Activated CD4-positive, CD25-positive, alpha-beta regulatory T cell treated with anti-CD3 and anti-CD28 coated beads, Interleukin-2, amount 50 U/mL, for 72 hours (primary cell): ENCODE results near the gene ARHGEF19.
"Not testable (repeated sequence)": the region's sequence is repeated elsewhere in the genome, so short reads cannot be mapped to it uniquely, and the experiment has no call there.

Experiments
- DNase-seq: peaks from one replicate; pipeline ENCODE4 v3.0.0; 2021

Gene ARHGEF19

GRCh38 chr1:16212251-16212961 lies at the start of gene ARHGEF19:
TSS of gene ARHGEF19 (minus strand) at chr1:16212652. CDS start at chr1:16209054, 3,598 bp downstream.
- DNase-seq: no peak

GRCh38 chr1:16262067-16262466 lies 49.6 kb upstream of the ARHGEF19 start:
- no peak for DNase-seq

GRCh38 chr1:16260814-16261213 lies 48.4 kb upstream of the ARHGEF19 start:
- DNase-seq: no peak

DNA sequence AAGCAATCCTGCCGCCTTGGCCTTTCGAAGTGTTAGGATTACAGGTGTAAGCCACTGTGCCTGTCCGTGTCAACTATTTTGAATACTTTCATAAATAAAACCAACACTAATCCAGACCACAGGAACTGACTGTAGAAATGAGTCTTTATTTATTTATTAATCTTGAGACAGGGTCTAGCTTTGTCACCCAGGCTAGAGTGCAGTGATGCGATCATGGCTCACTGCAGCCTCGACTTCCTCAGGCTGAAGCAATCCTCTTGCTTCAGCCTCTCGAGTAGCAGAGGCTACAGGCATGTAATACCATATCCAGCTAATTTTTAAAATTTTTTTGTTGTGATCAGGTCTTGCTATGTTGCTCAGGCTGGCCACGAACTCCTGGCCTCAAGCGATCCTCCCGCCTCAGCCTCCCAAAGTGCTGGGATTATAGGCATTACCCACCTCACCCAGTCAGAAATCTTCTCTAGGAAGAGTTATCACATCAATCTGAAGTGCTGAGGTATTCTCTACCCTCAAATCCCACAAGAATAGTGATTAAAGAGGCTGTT lies 46.2 kb upstream of the ARHGEF19 start:
- no peak for DNase-seq

DNA sequence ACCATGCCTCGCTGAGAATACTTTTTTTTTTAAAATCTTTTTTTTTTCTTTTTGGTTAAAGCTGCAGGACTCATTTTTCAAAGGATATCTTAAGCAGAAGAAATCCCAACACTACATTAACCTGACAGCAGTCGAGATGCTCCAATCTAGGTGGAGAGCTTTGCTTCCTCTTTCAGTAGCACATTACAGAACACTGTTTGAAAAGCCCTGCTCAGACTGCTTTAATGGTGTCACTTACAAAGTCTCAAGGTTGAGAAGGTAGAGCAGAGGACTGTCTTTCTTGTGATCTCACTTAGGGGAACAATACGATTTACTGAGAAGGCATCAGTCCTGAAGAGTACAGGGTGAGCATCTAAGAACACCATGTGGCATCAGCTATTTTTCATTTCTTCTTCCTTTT lies 45.5 kb upstream of the ARHGEF19 start:
- no peak for DNase-seq

GRCh38 chr1:16257556-16257955 lies 45.1 kb upstream of the ARHGEF19 start:
- not testable (repeated sequence) for DNase-seq

- DNase-seq: no peak
These were observed 44.0 kb upstream of the ARHGEF19 start for GRCh38 chr1:16256478-16256877.

- DNase-seq: no peak
These were observed 41.9 kb upstream of the ARHGEF19 start for GRCh38 chr1:16254263-16254928.

- DNase-seq: no peak
These were observed 41.0 kb upstream of the ARHGEF19 start for GRCh38 chr1:16253332-16253922.

GRCh38 chr1:16252912-16253311 lies 40.5 kb upstream of the ARHGEF19 start:
- no peak for DNase-seq

DNA sequence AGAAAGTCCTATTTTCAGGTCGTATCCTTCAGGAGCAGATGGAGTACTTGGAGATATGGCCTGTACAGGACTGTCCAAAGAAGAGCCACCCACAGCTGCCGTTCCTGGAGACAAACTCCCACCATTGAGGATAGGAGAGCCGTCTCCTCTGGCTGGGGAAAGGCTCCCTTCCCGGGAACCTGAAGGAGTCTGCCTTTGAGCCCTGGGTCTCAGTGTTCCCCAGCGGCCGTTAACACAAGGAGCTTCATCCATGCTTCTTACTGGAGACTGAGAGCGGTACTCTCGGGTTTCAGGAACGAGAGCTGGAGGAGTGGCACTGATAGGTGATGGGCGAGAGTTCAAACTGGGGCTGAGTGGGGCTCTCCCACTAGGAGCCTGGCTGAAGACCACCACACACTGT lies 38.9 kb upstream of the ARHGEF19 start:
- no peak for DNase-seq

DNA sequence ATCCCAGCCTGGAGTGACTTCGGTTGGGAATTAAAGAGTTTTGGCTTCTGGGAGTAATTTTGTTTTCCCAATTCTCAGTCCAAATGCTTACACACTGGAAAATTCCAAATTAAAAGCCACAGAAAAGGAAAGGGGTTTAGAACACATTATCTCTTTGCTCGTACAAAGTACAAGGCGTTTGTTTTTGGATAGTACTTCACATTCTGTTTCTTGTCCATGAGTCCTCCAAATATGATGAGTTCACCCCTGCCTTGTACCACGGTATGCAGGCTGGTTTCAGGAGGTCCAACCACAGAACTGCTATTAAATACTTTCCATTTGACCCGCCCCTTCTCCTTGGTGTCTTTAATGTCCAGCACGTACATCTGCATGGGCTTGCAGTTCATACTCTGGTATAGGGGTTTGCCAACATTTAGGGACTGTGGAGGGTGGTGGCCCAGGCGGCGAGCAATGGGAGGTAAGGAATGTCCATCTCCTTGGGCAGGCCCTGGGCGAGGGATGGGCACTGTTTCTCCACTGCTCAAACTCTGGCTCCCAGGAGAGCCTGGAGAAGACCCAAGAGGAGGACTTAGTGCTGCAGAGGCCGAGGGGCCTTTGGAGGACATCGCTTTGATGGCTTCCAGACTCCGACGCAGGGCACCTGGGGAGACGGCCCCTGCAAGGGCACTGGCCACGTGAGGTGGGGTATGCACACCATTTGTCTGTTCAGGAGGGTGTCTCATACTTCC lies 38.2 kb upstream of the ARHGEF19 start:
- DNase-seq: no peak

- no peak for DNase-seq
These were observed 37.3 kb upstream of the ARHGEF19 start for GRCh38 chr1:16249596-16250241.

GRCh38 chr1:16248603-16249516 lies 36.4 kb upstream of the ARHGEF19 start:
- no peak for DNase-seq

DNA sequence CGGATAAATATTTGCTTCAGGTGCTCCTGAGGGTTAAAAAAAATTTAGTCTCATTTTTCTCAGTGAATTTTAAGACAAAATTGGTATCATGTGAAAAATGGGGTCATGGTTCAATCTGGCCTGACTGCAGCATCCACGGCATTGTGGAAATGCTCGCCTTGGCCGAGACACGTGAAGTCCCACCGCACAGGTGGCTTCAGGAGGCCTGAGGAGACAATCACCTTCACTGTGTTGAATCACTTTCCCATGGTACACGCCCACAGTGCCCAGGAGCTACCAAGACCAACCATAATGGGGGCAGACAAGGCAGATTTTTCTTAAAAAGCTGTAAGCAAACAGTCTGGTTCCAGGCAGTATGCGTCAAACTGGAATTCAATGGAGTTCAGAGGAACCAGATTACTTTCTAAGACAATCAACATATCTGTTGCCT lies 35.6 kb upstream of the ARHGEF19 start:
- no peak for DNase-seq

DNA sequence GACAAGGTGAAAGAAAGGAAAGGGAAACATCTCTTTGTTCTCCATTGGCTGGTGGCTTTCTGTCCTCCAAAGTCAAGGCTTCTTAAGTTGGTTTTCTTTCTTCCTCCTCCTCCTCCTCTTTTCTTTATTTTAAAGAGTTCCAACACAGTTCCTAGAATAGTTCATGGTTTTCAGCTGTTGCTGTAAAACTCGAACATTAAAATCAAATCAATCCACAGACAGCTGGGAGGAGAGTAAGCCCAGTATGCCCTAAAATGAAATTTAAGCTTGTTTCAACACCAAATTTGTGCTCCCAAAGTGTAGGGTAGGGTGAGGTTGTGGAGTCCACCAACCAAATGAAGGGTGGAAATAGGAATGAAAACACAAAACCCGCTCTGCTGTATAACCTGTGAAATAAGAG lies 35.0 kb upstream of the ARHGEF19 start:
- no peak for DNase-seq

- no peak for DNase-seq
These were observed 34.5 kb upstream of the ARHGEF19 start for GRCh38 chr1:16246961-16247360.

- DNase-seq: not testable (repeated sequence)
These were observed 33.8 kb upstream of the ARHGEF19 start for GRCh38 chr1:16246239-16246638.

DNA sequence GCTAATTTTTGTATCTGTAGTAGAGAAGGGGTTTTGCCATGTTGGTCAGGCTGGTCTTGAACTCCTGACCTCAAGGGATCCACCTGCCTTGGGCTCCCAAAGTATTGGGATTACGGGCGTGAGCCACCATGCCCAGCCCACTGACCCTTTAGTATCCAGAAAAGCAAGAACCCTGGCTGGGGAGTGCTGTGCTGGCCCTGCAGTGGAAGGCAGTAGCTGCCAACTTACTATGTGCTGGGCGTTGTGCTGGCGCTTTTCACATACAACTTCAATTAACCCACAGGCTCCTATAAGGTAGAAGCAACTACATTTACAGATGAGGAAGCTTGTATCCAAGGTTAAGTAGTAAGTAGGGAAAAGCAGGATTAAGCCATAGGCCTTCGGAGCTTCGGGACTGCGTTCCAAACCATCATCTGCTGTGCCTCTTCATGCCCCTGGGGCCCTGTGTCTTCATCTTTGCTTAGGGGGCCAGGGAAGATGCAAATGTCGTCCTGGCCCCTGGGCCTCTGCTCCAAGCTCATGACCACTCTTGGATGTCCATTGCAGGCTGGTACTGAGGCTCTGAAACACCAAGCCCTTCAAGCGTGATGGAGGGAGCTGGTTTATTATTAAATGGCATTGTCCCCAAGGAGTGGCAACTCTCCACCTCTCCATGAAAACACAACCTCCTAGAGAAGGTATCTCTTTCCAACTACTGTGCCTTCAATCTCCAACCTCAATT lies 33.2 kb upstream of the ARHGEF19 start:
- no peak for DNase-seq

DNA sequence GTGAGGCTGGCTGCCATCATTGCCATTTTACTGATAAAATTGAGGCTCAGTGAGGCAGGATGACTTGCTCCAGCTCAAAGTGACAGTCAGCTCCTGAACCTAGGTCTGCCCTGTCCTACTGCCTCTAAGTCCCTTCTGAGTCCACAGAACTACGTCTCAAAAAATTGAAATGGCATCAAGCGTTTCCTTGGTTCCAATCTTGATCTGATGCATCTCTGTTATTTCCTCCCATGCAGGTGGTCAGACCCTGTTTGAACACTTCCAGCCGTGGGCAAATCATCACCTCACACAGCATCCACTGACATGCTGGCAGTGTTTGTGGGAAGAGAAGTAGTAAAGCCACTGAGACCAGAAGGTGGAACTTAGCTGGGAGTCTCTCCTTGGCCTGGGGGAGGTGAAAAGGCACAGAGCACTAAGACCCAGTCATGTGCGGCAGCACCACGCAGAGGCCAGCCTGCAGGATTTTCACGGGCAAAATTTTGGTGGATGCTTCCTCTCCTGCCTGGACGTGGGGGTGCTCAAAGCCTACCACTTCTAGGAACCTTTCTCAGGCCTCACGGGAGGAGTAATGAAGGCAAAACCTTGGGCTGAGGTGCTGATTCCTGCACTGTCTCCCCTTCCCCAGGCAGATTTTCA lies 32.3 kb upstream of the ARHGEF19 start:
- no peak for DNase-seq
